Panc1 (cell line): ENCODE data around the gene GRID1.

ENCODE experiments used
- CTCF ChIP-seq: fragments of 450-650 bp; IDR thresholded peaks from 2 replicates; pipeline ENCODE4 v1.5.1; 2017; ENCODE audit warnings: mild to moderate bottlenecking
- POLR2AphosphoS5 ChIP-seq: IDR thresholded peaks from 2 replicates; pipeline ENCODE4 v1.6.1; 2012; ENCODE audit warnings: mild to moderate bottlenecking, low read depth, low read length, moderate library complexity
- TF ChIP-seq, protein P1 (sequence below), 2 experiments: IDR thresholded peaks; 2 replicates each; pipeline ENCODE4 v1.6.1; 2011 to 2012; ENCODE audit warnings: low read depth in 2 of 2, control low read depth in 1 of 2, low read length in 1 of 2, mild to moderate bottlenecking in 1 of 2, moderate library complexity in 1 of 2; ENCODE audit not compliant: insufficient read depth in 1 of 2

DNA sequence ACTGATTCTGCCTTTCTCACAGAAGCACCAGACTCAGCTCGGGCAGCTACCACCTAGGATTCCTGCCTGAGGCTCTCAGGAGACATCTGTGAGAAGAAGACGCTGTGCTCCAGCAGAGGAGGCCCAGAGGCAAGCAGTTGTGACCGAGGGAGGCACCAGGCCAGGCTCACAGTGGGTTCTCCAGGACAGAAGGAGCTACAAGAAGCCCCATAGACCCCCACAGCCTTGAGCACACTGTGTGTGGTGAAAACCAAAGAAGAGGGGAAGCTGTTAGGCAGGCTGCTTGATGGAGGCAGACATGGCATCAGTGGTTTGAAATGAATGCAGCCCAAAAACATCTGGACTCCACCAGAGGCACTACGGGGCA lies 198.8 kb downstream of the GRID1 start:
- no peak for TF ChIP-seq CTCF
- TF ChIP-seq, protein P1, sequence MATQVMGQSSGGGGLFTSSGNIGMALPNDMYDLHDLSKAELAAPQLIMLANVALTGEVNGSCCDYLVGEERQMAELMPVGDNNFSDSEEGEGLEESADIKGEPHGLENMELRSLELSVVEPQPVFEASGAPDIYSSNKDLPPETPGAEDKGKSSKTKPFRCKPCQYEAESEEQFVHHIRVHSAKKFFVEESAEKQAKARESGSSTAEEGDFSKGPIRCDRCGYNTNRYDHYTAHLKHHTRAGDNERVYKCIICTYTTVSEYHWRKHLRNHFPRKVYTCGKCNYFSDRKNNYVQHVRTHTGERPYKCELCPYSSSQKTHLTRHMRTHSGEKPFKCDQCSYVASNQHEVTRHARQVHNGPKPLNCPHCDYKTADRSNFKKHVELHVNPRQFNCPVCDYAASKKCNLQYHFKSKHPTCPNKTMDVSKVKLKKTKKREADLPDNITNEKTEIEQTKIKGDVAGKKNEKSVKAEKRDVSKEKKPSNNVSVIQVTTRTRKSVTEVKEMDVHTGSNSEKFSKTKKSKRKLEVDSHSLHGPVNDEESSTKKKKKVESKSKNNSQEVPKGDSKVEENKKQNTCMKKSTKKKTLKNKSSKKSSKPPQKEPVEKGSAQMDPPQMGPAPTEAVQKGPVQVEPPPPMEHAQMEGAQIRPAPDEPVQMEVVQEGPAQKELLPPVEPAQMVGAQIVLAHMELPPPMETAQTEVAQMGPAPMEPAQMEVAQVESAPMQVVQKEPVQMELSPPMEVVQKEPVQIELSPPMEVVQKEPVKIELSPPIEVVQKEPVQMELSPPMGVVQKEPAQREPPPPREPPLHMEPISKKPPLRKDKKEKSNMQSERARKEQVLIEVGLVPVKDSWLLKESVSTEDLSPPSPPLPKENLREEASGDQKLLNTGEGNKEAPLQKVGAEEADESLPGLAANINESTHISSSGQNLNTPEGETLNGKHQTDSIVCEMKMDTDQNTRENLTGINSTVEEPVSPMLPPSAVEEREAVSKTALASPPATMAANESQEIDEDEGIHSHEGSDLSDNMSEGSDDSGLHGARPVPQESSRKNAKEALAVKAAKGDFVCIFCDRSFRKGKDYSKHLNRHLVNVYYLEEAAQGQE (IDR thresholded peaks at IDR 0.05; ENCODE audit: insufficient read depth in 1 of 2, low read depth in 2 of 2, low read length in 1 of 2), result no peak
- no peak for TF ChIP-seq POLR2AphosphoS5
